Neural crest cell (in vitro differentiated cells): Measurements from ENCODE around the gene TMEM219. TPM values are rescaled to one million over a fixed set of nuclear protein-coding genes. Genes with fewer than 3 reads are reported as not detected.

Experiments used
- DNase-seq: peaks from one replicate; pipeline ENCODE4 v3.0.0; 2021; ENCODE audit warnings: low read depth, mixed read lengths, low spot score
- H3K27ac Mint-ChIP-seq: one replicate; pipeline ENCODE4 v1.8.0; 2021; ENCODE audit warnings: mild to moderate bottlenecking, mixed read lengths; ENCODE audit not compliant: unreplicated experiment
- H3K27me3 Mint-ChIP-seq: 2 replicates; pipeline ENCODE4 v1.8.0; 2021; ENCODE audit warnings: low read depth, mild to moderate bottlenecking, mixed read lengths
- H3K36me3 Mint-ChIP-seq: 2 replicates; pipeline ENCODE4 v1.8.0; 2021; ENCODE audit warnings: low read depth, mild to moderate bottlenecking, mixed read lengths
- H3K4me1 Mint-ChIP-seq: 2 replicates; pipeline ENCODE4 v1.8.0; 2021; ENCODE audit warnings: mixed read lengths
- H3K4me3 Mint-ChIP-seq: one replicate; pipeline ENCODE4 v1.8.0; 2021; ENCODE audit warnings: mild to moderate bottlenecking, mixed read lengths
- H3K9me3 Mint-ChIP-seq: 2 replicates; pipeline ENCODE4 v1.8.0; 2021; ENCODE audit warnings: mixed read lengths
- total RNA-seq: library from RNA; stranded (reverse); gene quantifications from 2 replicates; pipeline ENCODE4 v1.2.1, GENCODE V29; 2021
- TF ChIP-seq, protein P1 (sequence below): fragments of 200-600 bp; sonication (generic); conservative IDR thresholded peaks from 2 replicates; pipeline ENCODE4 v1.5.0; 2021; ENCODE audit warnings: antibody characterized with exemption, mild to moderate bottlenecking

Gene TMEM219
- total RNA-seq, 1 donor from 2014 or later: 74.0 TPM

GRCh38 chr16:29975134-29975538, 13.3 kb downstream of the TMEM219 start:
- peak overlapping the region; percentile 83 for H3K27ac Mint-ChIP-seq

DNA sequence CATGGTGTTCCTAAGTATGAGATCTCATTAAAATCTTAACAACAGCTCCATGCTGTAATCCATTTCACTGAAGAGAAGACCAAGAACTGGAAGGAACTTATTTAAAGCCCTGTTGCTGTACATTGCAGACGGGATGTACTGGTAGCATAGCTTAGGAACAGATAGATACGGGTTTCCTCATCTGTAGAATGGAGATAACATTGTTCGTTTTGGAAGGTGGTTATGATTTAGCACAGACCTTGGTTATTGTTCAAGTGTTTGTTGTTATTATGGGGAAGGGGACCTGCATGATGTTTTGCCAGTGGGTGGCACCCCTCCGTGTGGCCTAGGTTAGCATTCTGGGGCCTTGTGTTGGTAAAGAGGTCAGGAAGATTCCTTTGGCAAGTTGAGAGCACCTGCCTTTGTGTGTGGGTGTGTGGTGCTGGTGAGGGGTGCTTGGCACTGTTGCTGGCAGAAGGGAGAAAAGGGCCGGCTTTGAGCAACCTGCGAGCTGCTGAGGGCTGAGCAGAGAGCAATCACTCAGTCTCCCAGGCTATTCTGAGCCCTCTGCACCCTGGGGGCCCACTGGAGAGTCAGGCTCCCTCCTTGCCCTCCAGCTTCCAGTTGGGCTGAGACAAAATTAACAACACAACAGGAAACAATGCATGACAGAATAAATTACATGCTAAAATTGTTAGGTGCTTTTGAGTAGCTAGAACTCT, 14.1 kb downstream of the TMEM219 start:
- DNase-seq: no peak
- TF ChIP-seq, protein P1, sequence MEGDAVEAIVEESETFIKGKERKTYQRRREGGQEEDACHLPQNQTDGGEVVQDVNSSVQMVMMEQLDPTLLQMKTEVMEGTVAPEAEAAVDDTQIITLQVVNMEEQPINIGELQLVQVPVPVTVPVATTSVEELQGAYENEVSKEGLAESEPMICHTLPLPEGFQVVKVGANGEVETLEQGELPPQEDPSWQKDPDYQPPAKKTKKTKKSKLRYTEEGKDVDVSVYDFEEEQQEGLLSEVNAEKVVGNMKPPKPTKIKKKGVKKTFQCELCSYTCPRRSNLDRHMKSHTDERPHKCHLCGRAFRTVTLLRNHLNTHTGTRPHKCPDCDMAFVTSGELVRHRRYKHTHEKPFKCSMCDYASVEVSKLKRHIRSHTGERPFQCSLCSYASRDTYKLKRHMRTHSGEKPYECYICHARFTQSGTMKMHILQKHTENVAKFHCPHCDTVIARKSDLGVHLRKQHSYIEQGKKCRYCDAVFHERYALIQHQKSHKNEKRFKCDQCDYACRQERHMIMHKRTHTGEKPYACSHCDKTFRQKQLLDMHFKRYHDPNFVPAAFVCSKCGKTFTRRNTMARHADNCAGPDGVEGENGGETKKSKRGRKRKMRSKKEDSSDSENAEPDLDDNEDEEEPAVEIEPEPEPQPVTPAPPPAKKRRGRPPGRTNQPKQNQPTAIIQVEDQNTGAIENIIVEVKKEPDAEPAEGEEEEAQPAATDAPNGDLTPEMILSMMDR: no peak
- Mint-ChIP-seq H3K36me3 (peaks cover 22% of the 10 kb centered on the region), H3K27ac (peak overlapping the region; percentile 58), H3K27me3 (no peaks in the 10 kb centered on the region), H3K9me3 (peaks cover 6% of the 10 kb centered on the region), H3K4me1 (peaks cover 38% of the 10 kb centered on the region), H3K4me3 (peak overlapping the region; percentile 98)

More at GRCh38 chr16:29975134-29975538, 13.3 kb downstream of the TMEM219 start:
- TF ChIP-seq, protein P1: no peak
- H3K9me3 Mint-ChIP-seq: peaks cover 6% of the 10 kb centered on the region
- DNase-seq: no peak
- H3K36me3 Mint-ChIP-seq: peaks cover 22% of the 10 kb centered on the region
- no peaks in the 10 kb centered on the region for H3K27me3 Mint-ChIP-seq
- H3K4me1 Mint-ChIP-seq: peaks cover 38% of the 10 kb centered on the region
- H3K4me3 Mint-ChIP-seq: peak overlapping the region; percentile 98

GRCh38 chr16:29977063-29977825, 15.4 kb downstream of the TMEM219 start:
- TF ChIP-seq, protein P1: no peak
- Mint-ChIP-seq H3K27me3 (no peaks in the 10 kb centered on the region), H3K4me3 (peak overlapping the region; percentile 98), H3K9me3 (peaks cover 6% of the 10 kb centered on the region), H3K36me3 (peaks cover 19% of the 10 kb centered on the region), H3K27ac (peak overlapping the region; percentile 71), H3K4me1 (peaks cover 38% of the 10 kb centered on the region)
- DNase-seq: no peak

DNA sequence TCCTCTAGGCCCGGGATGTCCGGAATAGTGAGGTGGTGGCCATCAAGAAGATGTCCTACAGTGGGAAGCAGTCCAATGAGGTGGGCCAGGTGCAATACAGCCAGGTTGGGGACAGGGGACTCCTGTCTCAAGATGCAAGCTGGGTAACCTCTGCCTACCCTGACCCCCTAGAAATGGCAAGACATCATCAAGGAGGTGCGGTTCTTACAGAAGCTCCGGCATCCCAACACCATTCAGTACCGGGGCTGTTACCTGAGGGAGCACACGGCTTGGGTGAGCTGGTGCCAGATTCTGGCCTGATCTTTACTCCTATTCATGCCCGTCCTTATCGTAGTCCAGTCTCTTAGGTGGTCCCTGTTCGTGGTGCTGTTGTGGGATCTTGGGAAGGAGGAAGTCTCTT, 16.2 kb downstream of the TMEM219 start:
- Mint-ChIP-seq H3K27ac (no peak overlapping the region), H3K4me3 (peak overlapping the region; percentile 70), H3K9me3 (peaks cover 4% of the 10 kb centered on the region), H3K36me3 (peaks cover 13% of the 10 kb centered on the region), H3K27me3 (no peaks in the 10 kb centered on the region), H3K4me1 (peaks cover 38% of the 10 kb centered on the region)
- TF ChIP-seq, protein P1: no peak
- no peak for DNase-seq

DNA sequence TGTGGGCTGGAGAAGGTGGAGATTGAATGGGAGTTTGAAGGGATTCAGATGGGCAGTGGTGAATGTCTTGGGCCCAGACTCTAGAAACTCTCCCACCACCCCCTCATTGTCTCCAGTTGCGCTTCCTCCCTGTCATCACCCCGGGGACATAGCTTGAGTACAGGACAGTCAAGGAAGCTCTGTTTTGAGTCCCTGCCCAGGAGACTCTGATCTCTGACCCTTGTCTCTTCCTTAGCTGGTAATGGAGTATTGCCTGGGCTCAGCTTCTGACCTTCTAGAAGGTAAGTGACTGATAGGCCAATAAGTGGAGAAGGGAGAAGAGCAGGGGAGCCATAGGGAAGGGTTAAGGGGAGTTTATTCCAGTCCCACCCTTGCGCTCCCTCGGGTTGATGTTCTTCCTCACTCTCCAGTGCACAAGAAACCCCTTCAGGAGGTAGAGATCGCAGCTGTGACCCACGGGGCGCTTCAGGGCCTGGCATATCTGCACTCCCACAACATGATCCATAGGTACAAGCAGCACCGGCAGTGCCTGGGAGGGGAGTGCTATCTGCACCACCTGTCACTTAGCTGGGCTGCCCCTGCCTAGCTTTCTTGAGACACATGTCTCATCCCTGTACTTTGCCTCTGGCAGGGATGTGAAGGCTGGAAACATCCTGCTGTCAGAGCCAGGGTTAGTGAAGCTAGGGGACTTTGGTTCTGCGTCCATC, 16.8 kb downstream of the TMEM219 start:
- H3K27ac Mint-ChIP-seq: no peak overlapping the region
- no peaks in the 10 kb centered on the region for H3K9me3 Mint-ChIP-seq
- TF ChIP-seq, protein P1: no peak
- peaks cover 9% of the 10 kb centered on the region for H3K36me3 Mint-ChIP-seq
- H3K4me1 Mint-ChIP-seq: peaks cover 31% of the 10 kb centered on the region
- DNase-seq: no peak
- no peaks in the 10 kb centered on the region for H3K27me3 Mint-ChIP-seq
- H3K4me3 Mint-ChIP-seq: peak overlapping the region; percentile 31
